IPS DF 4.7 (cell line): ENCODE results near the gene GCGR.
A peak's percentile ranks its signal among the peaks of the same experiment; 100 is the strongest.
"Not testable (repeated sequence)": the region's sequence is repeated elsewhere in the genome, so short reads cannot be mapped to it uniquely, and the experiment has no call there.

Experiments used
- DNase-seq: peaks from one replicate; pipeline ENCODE4 v3.0.0-alpha.2; 2013; ENCODE audit warnings: low spot score; ENCODE audit errors: extremely low read depth

GCGR gene

DNA sequence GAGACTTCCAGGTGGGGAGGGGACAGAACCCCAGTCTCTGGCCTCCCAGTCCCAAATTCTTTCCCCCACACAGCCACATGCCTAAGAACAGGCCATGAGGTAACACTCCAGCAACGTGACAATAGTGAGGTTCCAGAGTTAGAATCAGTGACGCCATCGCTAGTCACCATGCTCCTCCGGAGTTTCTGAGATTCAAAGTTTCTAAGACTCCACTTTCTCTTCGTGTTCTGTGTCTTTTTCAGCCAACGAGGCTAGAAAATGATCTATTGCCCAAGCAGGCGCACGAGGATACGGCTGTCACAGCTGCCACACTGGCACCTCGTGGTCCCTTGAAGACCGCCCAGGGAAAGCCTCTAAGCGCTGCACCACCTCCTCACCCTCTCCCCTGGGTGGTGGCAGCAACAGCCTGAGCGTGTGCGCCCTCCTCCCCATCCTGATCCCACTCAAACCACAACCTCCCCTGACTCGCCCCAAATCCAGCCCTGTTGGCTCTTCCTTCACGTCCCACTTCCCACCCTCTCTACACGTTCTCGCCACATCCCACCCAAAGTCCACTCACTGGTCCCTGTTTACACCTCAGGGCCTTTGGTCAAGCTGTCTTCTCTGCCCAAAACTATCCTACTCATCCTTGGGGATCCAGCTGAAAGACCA is 28.1 kb downstream of the GCGR start:
- no peak for DNase-seq

DNA sequence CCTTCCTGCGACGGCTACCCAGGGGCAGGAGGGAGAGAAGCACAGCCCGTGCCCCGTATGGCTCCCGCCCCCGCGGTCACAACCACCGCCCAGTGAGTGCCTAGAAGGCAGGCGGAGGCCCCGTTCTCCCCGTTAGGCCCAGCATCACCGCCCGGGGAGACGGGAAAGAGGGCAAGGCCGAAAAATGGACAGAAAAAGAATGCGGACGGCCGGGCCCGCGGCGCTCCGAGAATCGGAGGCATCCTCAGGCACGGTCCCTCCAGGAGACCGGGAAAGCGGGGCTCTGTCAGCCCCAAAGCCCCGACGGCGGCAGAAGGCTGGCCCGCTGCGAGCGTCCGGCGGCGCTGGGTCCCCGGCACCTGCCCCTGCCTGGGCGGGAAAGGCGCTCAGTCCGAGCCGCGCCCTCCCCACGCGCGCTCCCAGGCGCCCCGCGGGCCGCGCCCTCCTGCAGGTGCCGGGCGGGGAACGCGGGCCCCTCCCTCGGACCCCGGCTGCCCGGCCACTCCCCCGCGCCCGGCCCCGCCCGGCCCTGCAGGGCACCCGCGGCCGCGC is 28.7 kb downstream of the GCGR start:
- no peak for DNase-seq

DNA sequence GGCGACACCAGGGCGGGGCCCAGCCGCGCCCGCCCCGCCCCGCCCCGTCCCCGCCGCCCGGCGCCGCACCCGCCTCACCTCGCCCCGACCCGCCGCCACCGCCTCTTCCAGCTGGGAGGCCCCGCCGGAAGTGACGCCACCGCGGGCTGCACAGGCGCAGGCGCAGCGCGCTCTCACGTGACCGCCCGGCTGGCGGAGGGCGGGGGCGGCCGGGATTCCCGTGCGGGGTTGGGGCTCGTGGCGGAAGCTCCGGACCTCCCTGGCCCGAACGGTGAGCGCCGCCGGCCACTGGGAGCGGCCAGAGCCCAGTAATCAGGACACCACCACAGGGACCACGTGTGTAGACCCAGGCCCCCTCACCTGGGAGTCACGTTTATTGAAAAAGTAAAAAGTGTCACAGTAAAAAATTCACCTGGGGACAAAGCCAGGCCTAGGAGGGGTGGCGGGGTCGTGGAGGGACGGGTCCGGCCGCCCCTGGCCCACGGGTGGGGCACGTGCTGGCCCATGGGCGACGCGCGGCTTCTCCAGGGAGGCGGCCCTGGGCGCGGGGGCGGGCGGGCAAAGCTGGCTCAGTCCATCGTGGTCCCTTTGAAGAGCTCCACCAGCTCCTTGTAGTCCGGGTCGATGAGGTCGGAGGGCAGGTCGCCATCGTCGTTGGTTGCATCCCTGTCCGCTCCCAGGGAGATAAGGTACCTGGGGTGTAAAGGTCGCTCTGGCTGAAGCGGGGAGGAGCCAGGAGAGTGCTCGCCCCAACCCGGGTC is 29.4 kb downstream of the GCGR start, which contains the start of gene MCRIP1:
MCRIP1 (minus strand) TSS at position 132 of the 761 bp plus-strand sequence. CDS start 8,785 bp downstream, outside the sequence.
- DNase-seq: peak; percentile 51

DNA sequence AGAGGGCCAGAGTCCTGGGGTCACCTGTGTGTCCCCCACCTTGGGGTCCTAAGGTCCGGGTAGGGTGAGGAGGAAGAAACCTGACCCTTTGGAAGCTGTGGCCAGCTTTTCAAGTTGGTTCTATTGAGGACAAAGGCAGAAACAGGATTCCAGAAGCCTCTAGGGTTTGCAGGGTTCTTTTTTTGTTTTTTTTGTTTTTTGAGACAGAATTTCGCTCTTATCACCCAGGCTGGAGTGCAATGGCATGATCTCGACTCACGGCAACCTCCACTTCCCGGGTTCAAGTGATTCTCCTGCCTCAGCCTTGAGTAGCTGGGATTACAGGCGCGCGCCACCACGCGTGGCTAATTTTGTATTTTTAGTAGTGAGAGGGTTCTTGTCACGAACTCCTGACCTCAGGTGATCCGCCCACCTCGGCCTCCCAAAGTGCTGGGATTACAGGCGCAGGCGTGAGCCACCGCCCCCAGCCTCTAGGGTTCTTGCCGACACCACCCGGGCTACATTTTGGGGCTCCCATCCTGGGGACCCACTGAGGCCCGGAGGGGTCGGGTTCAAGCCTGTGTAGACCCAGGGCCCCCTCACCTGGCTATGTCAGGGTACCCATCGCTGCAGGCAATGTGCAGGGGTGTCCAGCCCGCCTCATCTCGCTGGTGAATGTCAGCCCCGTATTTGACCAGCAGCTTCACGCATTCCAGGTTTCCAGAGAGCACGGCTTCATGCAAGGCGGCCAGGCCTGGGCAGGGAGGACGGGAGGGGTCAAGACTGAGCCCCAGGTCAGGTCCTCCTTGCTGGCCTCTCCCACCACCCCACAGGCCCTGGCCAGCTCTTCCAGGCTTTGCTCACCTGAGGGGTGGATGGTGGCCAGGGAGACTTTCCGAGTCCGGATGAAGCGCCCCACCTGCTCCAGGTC is 30.2 kb downstream of the GCGR start:
- no peak for DNase-seq

DNA sequence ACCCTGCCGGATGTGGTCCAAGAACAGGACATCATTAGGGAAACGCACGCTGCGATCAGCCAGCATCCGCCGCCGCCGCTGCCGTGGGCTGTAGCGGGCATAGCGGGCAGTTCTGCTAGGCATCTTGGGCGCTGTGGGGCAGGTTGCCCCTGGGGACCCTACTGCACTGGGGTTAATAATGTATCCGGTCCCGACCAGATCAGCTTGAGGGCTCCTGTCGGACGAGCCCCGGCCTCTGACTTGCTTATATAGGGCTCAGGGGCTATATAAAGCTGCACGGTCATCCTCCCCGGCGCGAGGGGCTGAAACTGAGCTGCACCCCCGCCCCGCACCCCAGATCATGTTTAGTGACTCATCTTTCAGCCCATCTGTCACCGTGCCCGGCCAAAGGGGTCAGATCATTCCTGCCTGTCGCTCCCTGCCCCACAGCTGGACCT is 30.9 kb downstream of the GCGR start, which contains the start of gene PPP1R27:
PPP1R27 (minus strand) TSS at position 220 of the 437 bp plus-strand sequence; CDS start at position 123, 97 bp downstream.
- DNase-seq: no peak

DNA sequence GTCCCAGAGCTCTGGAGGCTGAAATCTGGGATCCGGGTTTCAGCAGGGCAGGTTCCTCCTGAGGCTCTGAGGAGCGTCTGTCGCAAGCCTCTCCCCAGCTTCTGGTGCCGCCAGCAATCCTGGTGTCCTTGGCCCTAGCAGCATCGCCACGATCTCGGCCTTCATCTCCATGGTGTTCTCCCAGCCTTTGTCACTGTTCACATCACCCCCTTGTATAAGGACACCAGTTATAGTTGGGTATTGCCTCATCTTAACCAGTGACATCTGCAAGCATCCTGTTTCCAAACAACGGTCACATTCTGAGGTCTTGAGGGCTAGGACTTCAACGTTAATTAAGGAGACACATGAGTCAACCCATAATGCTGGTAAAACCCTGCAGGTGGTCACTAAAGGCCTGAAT is 33.7 kb downstream of the GCGR start:
- DNase-seq: no peak

DNA sequence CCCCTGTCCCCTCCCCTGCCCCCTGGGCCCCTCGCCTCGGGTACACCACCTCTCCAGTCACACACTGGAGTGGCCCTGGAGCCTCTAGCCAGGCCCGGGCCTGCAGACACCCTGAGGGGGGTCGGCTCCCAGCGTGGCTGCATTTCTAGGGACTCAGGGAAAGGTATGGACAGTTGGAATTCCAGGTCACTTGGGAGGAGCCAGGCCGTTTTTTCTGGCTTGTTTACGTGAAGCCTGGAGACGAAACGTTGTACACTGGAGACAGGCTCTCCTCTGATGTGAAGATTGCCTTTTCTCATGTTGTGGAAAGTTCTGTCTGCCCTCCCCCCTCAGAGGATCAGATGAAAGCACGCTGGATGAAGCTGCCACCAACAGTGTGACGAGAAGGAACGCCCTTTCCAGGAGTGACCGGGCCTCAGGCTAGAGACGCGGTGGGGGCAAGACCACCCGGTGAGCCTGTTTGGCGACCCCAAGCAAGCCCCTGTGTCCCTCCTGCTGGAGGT is 34.9 kb downstream of the GCGR start:
- DNase-seq: no peak

DNA sequence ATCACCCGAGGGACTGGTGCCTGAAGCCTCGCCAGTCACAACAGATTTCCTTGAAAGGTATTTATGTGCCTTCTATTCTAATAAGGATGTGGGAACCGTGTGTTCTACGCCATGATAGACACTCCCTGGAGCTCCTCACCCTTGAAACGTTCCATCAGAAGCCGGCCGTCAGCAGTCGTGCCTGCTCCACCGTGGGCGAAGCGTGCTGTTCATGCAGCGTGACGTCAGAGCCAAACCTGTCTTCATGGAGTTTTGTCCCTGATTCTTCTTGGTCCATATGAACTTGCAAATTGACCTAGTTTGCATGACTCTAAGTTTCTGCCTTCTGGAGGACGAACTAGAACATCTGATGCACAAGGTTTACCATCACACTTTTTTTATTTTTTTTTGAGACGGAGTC is 35.4 kb downstream of the GCGR start:
- no peak for DNase-seq

DNA sequence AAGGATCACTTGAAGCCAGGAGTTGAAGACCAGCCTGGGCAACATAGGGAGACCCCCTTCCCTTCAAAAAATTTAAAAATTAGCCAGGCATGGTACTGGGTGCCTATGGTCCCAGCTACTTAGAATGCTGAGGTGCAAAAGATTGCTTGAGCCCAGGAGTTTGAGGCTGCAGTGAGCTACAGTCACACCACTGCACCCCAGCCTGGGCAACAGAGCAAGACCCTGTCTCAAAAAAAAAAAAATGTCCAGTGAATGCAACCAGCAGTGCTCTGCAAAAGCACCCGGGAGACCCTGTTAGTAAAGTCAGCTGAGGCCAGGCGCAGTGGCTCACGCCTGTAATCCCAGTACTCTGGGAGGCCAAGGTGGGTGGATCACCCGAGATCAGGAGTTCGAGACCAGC is 36.1 kb downstream of the GCGR start:
- not testable (repeated sequence) for DNase-seq

DNA sequence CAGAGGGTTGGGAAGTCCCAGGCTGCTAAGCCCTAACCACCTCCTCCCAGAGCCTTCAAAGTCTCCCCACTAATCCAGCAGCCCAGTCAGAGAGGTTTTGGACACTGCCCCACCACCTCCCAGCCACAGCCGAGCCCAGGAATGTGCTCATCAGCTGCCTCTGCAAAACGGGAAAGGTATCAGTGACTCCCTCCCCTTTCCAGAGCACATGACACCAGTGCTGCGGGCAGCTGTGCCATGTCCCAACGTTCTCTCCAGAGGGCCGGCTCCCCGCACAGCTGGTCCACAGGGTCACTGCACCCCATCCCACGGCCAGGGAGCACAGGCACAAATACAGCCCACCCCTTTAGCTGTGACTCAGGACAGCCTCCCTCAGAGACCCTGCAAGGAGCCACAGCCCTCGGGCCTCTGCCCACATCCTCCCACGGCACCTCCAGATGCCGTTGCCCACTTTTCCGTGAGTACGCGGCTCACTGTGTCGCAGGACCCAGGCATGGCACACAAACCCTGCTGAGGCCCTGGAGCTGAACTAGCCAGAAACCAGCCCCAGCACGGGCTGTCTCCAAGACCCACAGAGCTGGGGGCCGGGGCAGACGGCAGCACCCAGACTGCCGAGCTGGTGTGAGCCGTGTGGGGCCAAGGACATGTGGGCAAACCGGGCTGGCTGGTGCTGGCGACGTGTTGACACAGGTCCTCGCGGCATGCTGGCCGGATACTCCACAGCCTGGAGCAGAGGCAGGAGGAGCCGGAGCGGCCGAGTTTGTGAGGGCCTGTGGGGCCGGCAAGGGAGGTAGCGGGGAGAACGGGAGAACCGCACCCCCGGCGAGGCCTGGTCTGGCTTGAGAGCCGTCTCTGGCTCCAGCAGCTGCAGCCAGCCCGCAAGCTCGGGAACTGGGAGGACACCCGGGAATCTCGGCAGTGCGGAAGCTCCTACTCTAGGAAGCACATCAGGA is 37.2 kb downstream of the GCGR start:
- no peak for DNase-seq

DNA sequence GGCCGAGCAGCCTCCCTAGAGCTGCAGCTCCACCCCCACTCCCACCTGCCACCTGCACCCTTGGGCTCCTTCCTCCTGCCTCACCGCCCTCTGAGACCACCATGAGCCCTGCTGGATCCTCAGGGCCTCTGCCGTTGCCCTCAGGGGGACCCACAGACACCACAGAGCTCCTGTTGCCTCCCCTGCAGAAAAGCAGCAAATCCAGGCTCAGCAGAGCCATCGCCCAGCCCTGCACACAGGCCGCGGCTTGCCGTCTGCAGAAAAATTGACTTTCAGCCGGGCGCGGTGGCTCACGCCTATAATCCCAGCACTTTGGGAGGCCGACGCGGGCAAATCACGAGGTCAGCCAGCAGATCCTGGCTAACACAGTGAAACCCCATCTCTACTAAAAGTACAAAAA is 37.9 kb downstream of the GCGR start:
- no peak for DNase-seq

DNA sequence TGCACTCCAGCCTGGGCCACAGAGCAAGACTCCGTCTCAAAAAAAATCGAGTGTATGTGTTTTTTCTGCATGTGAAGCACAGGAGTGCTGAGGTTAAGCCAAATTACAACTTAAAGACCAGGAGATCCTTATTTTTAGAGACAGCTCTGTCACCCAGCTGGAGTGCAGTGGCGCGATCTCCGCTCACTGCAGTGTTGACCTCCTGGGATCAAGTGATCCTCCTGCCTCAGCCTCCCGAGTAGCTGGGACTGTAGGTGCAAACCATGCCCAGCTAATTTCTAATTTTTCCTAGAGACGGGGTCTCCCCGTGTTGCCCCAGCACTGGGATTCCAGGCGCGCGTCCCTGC is 38.4 kb downstream of the GCGR start:
- no peak for DNase-seq

DNA sequence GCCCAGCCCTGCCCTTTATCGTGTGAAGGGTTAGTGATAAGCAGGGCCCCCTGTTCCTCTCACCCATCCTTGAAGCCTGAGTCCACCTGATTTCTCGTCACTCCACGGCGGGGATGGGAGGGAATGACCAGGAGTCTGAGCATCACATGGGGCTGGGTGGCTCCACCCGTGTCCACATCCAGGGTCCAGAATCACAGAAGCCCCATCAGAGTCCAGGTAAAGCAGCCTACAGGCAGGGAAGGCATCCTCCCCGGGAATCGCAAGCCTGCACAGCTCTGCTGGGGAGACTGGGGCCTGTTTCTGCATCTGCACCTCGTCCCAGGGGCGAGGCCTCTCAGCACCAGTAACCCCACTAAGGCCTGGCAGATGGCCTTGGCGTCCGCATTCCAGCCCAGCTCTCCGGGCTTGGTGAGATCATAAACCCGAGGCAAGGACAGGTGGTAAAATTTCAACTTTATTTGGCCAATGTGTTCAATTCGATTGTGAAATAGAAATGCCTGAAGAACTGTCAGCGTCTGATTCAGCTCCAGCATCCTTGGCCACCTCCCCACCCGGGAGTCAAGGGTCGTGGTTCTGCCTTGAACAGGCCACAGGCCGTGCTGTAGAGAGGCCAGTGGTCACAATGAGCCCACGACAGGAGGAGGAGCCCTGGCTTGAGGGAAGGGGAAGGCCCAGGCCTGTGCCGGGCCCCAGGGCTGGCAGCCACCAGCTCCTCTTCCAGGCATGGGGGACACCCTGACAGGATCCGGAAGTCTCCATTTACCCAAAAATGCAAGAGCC is 39.0 kb downstream of the GCGR start:
- DNase-seq: no peak

DNA sequence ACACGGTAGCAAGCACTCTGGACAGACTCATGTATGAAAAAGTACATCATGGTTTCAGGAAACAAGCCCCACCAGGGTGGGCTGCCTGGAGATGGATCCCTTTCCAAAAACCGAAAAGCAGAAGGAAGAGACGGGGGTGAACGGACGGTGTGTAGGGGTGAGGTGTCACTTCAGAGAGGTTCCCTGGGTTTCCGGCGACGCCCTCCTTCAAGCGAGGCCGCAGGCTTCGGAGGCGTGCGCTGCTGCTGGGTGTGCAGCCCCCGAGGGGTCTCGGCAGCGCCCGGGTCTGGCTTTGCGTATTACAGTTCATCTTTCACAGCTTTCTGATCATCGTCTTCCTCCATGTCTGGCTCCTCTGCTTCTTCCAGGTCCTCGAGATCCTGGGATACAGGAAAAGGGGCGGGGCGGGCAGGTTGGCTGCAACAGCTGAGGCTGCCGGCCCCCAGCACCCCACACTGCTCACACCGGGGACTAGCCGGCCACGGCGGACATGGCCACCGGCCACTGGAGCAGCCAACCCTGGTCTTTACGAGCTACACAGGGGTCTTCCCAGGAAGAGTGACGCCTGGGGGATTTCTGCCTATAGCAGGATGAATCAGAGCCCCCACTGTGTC is 39.9 kb downstream of the GCGR start:
- DNase-seq: no peak

DNA sequence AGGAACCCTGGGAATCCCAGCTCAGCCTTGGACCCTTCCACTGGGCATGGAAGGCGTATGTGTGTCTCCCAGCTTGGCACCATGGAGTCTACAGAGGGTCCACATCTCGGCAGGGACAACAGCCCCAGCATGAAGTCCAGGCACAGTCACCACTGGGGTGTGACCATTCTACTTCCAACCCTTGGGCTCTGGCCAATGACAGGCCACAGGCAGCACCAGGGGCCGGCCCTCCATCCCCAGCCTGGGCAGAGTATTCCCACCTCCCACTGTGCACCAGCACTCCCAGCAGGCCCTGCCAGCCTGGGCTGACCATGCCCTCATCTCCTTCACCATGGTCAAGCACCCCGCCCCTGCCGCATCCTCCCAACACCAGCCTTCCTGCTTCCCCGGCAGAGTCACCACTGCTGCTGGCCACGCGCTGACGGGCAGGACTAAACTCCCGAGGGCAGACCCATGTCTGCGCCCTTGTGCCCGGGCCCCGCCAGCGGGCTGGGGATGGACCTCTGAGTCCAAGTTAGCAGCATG is 40.4 kb downstream of the GCGR start:
- DNase-seq: no peak

DNA sequence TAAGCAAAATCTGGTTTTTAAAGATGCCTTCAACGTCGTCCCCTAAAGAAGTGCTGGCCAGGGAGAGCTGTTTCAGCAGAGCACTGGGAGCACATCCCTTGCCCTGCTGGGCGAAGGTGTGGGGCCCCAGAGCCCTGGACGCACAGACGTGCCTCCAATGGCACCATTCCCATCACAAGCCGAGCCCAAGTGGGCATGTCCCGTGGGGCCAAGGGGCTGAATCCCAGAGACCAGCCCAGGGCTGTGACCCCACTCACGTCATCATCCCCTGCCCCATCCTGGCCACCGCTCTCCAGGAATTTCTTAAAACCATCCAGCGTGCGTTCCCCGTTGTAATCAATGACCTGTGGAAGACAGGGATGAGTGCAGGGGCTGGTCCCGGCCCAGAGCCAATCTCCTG is 40.9 kb downstream of the GCGR start:
- DNase-seq: no peak

DNA sequence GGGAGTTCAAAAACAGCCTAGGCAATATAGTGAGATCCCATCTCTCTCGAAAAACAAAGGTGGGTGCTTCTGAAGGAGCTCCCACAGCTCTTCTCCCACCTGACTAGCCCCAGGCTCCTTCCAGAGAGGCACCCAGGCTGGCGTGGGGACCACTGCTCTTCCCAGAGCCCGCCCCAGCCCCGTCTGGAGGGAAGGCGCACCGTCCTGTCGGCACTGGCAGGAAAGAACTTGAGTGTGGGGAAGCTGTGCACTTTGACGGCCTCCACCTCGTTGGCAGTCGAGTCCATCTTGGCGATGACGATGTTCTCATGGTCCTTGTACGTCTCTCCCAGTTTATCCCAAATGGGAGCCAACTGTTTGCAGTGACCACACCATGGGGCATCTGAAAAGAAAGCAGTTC is 41.4 kb downstream of the GCGR start:
- no peak for DNase-seq

DNA sequence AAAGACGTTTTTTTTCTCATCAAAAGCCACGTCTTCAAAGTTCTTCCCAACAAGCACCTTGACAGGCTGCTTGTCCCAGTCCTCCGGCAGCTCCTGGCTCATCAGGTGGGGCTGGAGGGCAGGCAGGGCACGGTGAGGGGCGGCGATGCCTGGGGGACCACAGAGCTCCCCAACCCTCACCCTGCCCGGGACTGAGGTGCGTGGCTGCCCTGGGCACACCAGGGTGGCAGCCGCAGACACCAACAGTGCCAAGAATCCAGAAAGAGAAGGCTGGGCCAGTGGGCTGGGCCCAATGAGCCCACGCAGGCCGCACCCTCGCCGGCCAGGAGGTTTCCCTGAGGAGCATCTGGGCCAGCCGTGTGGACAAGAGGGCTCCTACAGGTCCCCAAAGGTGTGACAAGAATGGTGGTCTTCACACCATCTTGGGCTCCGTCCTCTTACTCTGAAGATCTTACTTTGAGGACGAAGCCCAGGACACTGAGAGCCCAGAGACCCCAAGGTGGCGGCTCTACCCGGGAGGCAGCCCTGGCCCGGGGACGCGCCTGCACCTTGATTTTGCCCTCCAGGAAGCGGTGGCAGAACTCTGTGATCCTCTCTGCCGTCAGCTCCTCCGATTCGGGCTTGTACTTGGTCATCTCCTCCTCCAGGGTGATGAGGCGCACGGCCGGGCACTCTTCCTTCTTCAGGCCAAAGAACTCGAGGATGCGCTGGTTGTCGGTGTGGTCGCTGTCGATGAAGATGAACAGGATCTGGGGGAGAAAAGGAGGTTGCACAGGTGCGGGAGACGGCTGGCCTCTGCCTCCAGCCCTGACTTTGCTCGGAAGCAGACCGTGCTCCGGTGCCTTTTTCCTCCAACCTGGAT is 42.2 kb downstream of the GCGR start:
- no peak for DNase-seq
